ENCODE measurements around the gene CDH1.

CDH1 gene

DNA sequence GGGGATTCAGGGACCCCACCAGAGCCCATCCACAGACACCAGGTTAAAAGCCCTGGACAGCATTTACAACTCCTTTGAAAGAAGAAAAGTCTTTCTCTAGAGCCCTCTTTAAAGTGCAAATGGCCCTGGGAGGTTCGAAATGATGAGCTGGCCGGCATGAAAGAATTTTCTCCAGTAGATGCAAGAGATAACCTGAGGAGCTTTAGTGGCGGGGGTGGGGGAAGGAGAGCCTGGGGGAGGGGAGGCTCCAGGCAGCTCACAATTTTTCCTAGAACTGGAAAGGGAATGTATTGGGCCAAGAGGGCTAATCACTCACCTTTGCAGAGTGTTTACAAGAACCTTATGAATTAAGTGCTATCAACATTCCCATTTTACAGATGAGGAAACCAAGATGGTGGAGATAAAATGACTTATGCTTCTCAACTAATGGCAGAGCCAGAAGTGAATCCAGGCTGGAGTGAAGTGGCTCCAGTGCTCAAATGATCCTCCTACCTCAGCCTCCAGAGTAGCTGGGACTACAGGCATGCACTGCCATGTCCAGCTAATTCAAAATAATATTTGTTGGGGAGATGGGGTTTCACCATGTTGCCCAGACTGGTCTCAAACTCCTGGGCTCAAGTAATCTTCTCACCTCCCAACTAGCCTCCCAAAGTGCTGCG lies 4.2 kb upstream of the CDH1 start:
- Histone ChIP-seq H3K9me3 (ENCODE audit: insufficient read depth, low read depth, low read length) (no peaks in the 10 kb centered on the region), H3K27ac (ENCODE audit: low read length) (peak overlapping the region; percentile 9), H3K4me1 (ENCODE audit: insufficient read depth, low read length) (peaks cover 17% of the 10 kb centered on the region), H3K9ac (ENCODE audit: low read depth, low read length) (peak overlapping the region; percentile 40; the same call in 1 of the 2 replicates), H3K27me3 (ENCODE audit: insufficient read depth, low read length) (peaks cover 15% of the 10 kb centered on the region), H3K4me3 (ENCODE audit: low read length) (peak overlapping the region; percentile 27), H3K36me3 (ENCODE audit: insufficient read depth, low read depth, low read length) (no peaks in the 10 kb centered on the region)

DNA sequence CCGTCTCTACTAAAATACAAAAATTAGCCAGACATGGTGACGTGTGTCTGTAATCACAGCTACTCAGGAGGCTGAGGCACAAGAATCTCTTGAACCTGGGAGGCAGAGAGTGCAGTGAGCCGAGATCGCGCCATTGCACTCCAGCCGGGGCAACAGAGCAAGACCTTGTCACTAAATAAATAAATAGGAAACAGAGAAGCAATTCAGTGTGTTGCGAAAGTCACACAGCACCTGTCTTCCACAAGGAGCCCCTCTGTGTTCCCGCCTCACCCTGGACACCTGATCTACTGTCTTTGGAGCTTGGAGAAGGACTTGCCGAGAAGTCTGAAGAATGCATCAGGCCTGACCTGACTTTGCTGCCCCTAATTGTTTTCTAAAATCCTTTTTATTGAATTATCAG lies 3.5 kb upstream of the CDH1 start:
- Histone ChIP-seq H3K27ac (ENCODE audit: low read length) (no peak overlapping the region), H3K27me3 (ENCODE audit: insufficient read depth, low read length) (peaks cover 22% of the 10 kb centered on the region), H3K4me1 (ENCODE audit: insufficient read depth, low read length) (peaks cover 17% of the 10 kb centered on the region), H3K9me3 (ENCODE audit: insufficient read depth, low read depth, low read length) (no peaks in the 10 kb centered on the region), H3K36me3 (ENCODE audit: insufficient read depth, low read depth, low read length) (no peaks in the 10 kb centered on the region), H3K9ac (ENCODE audit: low read depth, low read length) (no peak overlapping the region), H3K4me3 (ENCODE audit: low read length) (no peak overlapping the region)

DNA sequence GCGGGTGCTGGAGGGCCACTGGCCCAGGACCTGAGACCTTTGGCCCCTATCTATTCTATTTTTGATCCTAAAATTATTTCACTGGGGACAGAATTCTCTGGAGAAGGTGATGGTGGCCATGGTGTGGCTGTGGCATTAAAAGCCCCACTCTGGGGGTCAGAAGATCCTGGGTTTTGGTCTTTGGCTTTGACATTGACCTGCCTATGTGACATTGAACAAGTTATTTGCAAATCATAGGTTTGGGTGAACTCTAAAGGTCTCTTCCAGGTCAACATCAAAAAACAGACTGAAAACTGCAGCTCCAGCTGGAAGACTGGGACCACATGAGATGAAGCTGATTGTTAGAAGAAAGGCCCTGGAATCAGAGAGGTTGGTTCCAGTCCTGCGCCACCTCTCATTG lies 2.3 kb upstream of the CDH1 start:
- Histone ChIP-seq H3K9ac (ENCODE audit: low read depth, low read length) (no peak overlapping the region), H3K27ac (ENCODE audit: low read length) (no peak overlapping the region), H3K27me3 (ENCODE audit: insufficient read depth, low read length) (peaks cover 22% of the 10 kb centered on the region), H3K9me3 (ENCODE audit: insufficient read depth, low read depth, low read length) (no peaks in the 10 kb centered on the region), H3K4me1 (ENCODE audit: insufficient read depth, low read length) (peaks cover 17% of the 10 kb centered on the region), H3K36me3 (ENCODE audit: insufficient read depth, low read depth, low read length) (peaks cover 2% of the 10 kb centered on the region; the same call in 1 of the 2 replicates), H3K4me3 (ENCODE audit: low read length) (no peak overlapping the region)

DNA sequence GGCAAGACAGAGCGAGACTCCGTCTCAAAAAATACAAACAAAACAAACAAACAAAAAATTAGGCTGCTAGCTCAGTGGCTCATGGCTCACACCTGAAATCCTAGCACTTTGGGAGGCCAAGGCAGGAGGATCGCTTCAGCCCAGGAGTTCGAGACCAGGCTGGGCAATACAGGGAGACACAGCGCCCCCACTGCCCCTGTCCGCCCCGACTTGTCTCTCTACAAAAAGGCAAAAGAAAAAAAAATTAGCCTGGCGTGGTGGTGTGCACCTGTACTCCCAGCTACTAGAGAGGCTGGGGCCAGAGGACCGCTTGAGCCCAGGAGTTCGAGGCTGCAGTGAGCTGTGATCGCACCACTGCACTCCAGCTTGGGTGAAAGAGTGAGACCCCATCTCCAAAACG lies 531 bp upstream of the CDH1 start:
- Histone ChIP-seq H3K9ac (ENCODE audit: low read depth, low read length) (no peak overlapping the region), H3K27me3 (ENCODE audit: insufficient read depth, low read length) (peaks cover 22% of the 10 kb centered on the region), H3K9me3 (ENCODE audit: insufficient read depth, low read depth, low read length) (no peaks in the 10 kb centered on the region), H3K4me1 (ENCODE audit: insufficient read depth, low read length) (peaks cover 25% of the 10 kb centered on the region), H3K27ac (ENCODE audit: low read length) (no peak overlapping the region), H3K4me3 (ENCODE audit: low read length) (no peak overlapping the region; the same call in 1 of the 2 replicates), H3K36me3 (ENCODE audit: insufficient read depth, low read depth, low read length) (peaks cover 19% of the 10 kb centered on the region)

DNA sequence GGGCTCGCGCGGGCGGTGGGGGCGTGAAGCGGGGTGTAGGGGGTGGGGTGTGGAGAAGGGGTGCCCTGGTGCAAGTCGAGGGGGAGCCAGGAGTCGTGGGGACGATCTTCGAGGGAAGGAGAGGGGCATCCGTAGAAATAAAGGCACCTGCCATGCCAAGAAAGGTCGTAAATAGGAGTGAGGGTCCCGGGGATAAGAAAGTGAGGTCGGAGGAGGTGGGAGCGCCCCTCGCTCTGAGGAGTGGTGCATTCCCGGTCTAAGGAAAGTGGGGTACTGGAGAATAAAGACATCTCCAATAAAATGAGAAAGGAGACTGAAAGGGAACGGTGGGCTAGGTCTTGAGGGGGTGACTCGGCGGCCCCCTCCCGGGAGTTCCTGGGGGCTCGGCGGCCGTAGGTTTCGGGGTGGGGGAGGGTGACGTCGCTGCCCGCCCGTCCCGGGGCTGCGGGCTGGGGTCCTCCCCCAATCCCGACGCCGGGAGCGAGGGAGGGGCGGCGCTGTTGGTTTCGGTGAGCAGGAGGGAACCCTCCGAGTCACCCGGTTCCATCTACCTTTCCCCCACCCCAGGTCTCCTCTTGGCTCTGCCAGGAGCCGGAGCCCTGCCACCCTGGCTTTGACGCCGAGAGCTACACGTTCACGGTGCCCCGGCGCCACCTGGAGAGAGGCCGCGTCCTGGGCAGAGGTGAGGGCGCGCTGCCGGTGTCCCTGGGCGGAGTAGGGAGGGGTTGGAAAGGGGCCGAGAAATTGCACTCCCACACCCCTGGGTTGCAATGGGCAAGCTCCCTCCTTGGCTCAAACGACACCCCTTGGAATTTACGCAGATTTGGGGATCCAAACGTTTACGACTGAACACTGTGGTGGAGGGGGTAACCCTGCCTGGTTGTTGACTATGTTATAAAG lies 888 bp downstream of the CDH1 start:
- Histone ChIP-seq H3K36me3 (ENCODE audit: insufficient read depth, low read depth, low read length) (peaks cover 24% of the 10 kb centered on the region), H3K27ac (ENCODE audit: low read length) (no peak overlapping the region), H3K9me3 (ENCODE audit: insufficient read depth, low read depth, low read length) (no peaks in the 10 kb centered on the region), H3K4me1 (ENCODE audit: insufficient read depth, low read length) (peaks cover 21% of the 10 kb centered on the region), H3K9ac (ENCODE audit: low read depth, low read length) (peak overlapping the region; percentile 82), H3K4me3 (ENCODE audit: low read length) (peak overlapping the region; percentile 76), H3K27me3 (ENCODE audit: insufficient read depth, low read length) (peaks cover 22% of the 10 kb centered on the region)

DNA sequence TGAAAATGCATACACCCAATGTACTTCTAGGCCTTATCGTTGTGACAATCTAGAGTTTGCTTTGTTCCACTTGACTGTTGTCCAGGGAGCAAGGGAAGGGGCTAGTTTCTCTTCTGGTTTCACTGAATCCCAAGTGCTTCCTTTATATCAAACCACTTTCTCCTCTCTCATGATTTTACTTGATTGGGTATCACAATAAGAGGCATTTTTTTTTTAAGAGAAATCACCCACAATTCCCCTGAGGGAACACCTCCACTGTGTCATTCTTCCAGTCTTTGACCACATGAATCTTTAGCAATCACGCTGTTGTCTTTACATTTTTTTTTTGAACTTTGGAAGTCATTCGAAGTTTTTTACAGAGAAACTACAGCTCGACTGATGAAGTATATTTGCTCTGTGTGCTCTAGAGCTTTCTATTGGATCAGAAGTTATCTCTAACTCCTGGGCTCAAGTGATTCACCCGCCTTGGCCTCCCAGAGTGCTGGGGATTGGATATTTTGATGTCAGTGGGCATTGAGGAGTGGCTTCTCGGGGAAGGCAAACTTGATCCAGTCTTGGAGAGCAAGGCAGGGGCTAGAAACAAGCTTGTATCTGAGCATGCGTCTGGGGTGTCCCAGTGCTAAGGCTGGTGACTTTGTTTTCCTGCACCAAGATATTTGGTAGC lies 3.0 kb downstream of the CDH1 start:
- Histone ChIP-seq H3K9me3 (ENCODE audit: insufficient read depth, low read depth, low read length) (no peaks in the 10 kb centered on the region), H3K27ac (ENCODE audit: low read length) (no peak overlapping the region)

DNA sequence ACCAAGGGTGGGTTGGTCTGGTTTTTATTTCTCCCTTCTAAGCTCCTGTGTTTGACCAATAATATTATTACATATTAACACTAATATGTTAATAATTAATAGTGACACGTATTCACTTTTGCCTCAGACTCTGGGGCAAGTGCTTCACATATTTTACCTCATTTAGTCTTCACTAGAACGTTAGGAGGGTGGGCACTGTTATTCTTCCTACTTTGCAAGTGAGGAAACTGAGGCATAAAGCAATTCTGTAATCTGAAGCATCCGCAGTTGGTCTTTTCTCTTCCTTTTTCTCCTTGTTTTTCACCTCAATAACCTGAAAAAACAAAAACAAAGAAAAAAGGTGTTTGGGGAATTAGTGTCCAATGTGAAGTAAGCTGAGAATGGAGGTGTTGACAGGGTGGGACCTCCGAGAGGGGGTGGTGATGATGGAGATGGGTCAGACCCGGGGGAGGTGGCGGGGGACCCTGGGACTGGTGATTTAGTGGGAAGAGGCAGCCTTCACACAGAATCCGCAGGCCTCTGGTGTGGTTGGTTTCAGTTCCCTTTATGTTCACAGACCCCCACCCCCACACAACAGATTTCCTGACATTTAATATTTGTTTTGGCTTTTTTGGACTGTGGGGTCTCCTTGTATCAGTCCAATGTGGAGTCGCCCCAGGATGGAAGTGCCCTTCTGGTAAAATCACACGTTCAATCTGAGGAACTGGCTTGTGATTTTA lies 3.7 kb downstream of the CDH1 start:
- Histone ChIP-seq H3K4me3 (ENCODE audit: low read length) (no peak overlapping the region), H3K4me1 (ENCODE audit: insufficient read depth, low read length) (peaks cover 31% of the 10 kb centered on the region), H3K27ac (ENCODE audit: low read length) (no peak overlapping the region)

More for the DNA sequence above, 3.0 kb downstream of the CDH1 start:
- H3K4me1 ChIP-seq (ENCODE audit: insufficient read depth, low read length) = peaks cover 31% of the 10 kb centered on the region
- peaks cover 24% of the 10 kb centered on the region for H3K36me3 ChIP-seq (ENCODE audit: insufficient read depth, low read depth, low read length)
- peaks cover 22% of the 10 kb centered on the region for H3K27me3 ChIP-seq (ENCODE audit: insufficient read depth, low read length)
- no peak overlapping the region for H3K4me3 ChIP-seq (ENCODE audit: low read length)
- no peak overlapping the region for H3K9ac ChIP-seq (ENCODE audit: low read depth, low read length)

DNA sequence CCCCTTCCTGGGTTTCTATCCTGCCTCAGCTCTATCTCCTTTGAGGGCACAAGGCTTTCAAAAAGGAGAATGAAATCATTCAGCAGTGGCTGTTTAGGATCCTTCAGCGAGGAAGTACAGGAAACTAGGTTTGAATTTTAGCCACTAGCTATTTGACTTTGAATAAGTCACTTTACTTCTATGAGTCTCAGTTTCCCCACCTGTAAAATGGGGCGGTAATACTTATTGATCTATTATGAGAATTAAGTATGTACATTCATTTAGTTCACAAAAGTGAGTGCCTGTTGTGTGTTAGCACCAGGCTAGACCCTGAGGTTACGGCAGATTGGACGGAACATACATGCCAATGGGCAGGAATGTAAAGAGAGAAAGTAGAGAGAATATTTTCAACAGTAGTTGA lies 6.6 kb downstream of the CDH1 start:
- peaks cover 29% of the 10 kb centered on the region for H3K36me3 ChIP-seq (ENCODE audit: insufficient read depth, low read depth, low read length)
- H3K4me3 ChIP-seq (ENCODE audit: low read length) = no peak overlapping the region
- no peaks in the 10 kb centered on the region for H3K27me3 ChIP-seq (ENCODE audit: insufficient read depth, low read length)
- H3K27ac ChIP-seq (ENCODE audit: low read length) = no peak overlapping the region
- H3K9me3 ChIP-seq (ENCODE audit: insufficient read depth, low read depth, low read length) = no peaks in the 10 kb centered on the region
- H3K9ac ChIP-seq (ENCODE audit: low read depth, low read length) = no peak overlapping the region; the same call in 1 of the 2 replicates
- peaks cover 36% of the 10 kb centered on the region for H3K4me1 ChIP-seq (ENCODE audit: insufficient read depth, low read length)

More for the DNA sequence above, 3.7 kb downstream of the CDH1 start:
- H3K9ac ChIP-seq (ENCODE audit: low read depth, low read length) = no peak overlapping the region
- peaks cover 24% of the 10 kb centered on the region for H3K36me3 ChIP-seq (ENCODE audit: insufficient read depth, low read depth, low read length)
- H3K9me3 ChIP-seq (ENCODE audit: insufficient read depth, low read depth, low read length) = no peaks in the 10 kb centered on the region
- H3K27me3 ChIP-seq (ENCODE audit: insufficient read depth, low read length) = peaks cover 22% of the 10 kb centered on the region

DNA sequence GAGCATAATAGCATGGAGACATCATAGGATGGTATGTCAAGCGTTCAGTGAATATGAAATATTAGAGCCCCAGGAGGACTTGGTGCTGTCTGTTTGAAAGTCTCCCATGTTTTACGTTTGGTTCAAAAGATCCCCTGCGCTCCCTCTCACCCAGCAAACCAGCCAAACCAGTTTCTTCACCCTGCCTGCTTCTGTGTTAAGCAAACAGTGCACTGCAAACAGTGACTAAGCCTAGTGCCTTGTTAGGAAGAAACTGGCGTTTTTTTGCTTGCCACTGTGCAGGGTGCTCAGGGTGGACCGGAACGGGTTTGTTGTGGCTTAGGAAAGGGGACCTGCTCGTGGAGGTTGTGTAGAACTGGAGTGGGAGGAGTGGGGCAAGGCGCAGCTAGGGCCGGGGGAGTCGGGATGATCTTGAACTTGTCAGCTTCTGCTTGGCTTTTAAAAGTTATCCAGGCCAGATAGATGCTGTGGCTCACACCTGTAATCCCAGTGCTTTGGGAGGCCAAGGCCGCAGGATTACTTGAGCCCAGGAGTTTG lies 7.7 kb downstream of the CDH1 start:
- H3K4me3 ChIP-seq (ENCODE audit: low read length) = peak overlapping the region; percentile 44
- H3K36me3 ChIP-seq (ENCODE audit: insufficient read depth, low read depth, low read length) = peaks cover 28% of the 10 kb centered on the region
- no peaks in the 10 kb centered on the region for H3K9me3 ChIP-seq (ENCODE audit: insufficient read depth, low read depth, low read length)
- H3K4me1 ChIP-seq (ENCODE audit: insufficient read depth, low read length) = peaks cover 35% of the 10 kb centered on the region
- no peaks in the 10 kb centered on the region for H3K27me3 ChIP-seq (ENCODE audit: insufficient read depth, low read length)
- H3K27ac ChIP-seq (ENCODE audit: low read length) = no peak overlapping the region
- H3K9ac ChIP-seq (ENCODE audit: low read depth, low read length) = peak overlapping the region; percentile 49; the same call in 1 of the 2 replicates

DNA sequence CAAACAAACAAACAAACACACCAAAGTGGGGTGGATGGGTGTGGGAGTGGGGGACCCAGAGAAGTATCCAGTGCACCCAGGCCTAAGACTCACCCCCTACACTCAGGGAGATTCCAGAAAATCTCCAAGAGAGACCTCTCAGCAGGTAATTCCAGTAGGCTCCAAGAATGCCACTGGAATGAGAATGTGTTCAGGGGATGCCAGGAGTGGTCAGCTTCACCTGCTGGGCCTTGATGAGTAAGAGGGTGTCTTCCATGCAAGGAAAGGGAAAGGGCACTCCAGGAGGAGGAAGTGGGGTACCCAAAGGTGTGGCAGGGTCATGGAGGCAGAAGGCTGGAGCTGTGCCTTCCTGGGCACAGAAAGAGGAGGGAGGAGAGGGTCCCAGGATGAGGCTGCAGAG lies 9.9 kb downstream of the CDH1 start:
- Histone ChIP-seq H3K27me3 (ENCODE audit: insufficient read depth, low read length) (no peaks in the 10 kb centered on the region), H3K4me1 (ENCODE audit: insufficient read depth, low read length) (peaks cover 28% of the 10 kb centered on the region), H3K9ac (ENCODE audit: low read depth, low read length) (no peak overlapping the region), H3K27ac (ENCODE audit: low read length) (no peak overlapping the region), H3K36me3 (ENCODE audit: insufficient read depth, low read depth, low read length) (peaks cover 21% of the 10 kb centered on the region), H3K9me3 (ENCODE audit: insufficient read depth, low read depth, low read length) (no peaks in the 10 kb centered on the region), H3K4me3 (ENCODE audit: low read length) (no peak overlapping the region)

DNA sequence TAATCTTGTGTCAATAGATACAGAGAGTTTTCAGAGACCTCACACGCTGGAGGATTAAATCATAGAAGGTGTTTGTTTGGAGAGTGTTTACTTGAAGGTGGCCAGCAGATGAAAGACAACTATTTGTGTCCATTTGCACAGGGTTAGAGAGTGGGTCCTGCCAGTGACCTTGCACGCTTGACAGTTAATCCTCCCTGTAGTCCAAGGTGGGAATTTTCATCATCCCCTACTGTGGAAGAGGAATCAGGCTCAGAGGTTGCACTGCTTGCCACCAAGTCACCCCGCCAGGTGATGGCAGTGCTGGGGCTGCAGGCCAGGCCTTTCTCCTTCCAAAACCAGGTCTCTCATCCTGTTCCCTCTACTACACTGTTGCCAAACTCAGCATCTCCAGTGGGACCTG lies 12.3 kb downstream of the CDH1 start:
- peaks cover 14% of the 10 kb centered on the region for H3K4me1 ChIP-seq (ENCODE audit: insufficient read depth, low read length)
- peaks cover 27% of the 10 kb centered on the region for H3K36me3 ChIP-seq (ENCODE audit: insufficient read depth, low read depth, low read length)
- no peaks in the 10 kb centered on the region for H3K9me3 ChIP-seq (ENCODE audit: insufficient read depth, low read depth, low read length)
- H3K27ac ChIP-seq (ENCODE audit: low read length) = no peak overlapping the region
- no peaks in the 10 kb centered on the region for H3K27me3 ChIP-seq (ENCODE audit: insufficient read depth, low read length)
- H3K9ac ChIP-seq (ENCODE audit: low read depth, low read length) = no peak overlapping the region
- H3K4me3 ChIP-seq (ENCODE audit: low read length) = no peak overlapping the region
